Measurements from ENCODE around the gene AMELY.
"Not testable (repeated sequence)": the region's sequence is repeated elsewhere in the genome, so short reads cannot be mapped to it uniquely, and the experiment has no call there.

AMELY gene, protein sequence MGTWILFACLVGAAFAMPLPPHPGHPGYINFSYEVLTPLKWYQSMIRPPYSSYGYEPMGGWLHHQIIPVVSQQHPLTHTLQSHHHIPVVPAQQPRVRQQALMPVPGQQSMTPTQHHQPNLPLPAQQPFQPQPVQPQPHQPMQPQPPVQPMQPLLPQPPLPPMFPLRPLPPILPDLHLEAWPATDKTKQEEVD

DNA sequence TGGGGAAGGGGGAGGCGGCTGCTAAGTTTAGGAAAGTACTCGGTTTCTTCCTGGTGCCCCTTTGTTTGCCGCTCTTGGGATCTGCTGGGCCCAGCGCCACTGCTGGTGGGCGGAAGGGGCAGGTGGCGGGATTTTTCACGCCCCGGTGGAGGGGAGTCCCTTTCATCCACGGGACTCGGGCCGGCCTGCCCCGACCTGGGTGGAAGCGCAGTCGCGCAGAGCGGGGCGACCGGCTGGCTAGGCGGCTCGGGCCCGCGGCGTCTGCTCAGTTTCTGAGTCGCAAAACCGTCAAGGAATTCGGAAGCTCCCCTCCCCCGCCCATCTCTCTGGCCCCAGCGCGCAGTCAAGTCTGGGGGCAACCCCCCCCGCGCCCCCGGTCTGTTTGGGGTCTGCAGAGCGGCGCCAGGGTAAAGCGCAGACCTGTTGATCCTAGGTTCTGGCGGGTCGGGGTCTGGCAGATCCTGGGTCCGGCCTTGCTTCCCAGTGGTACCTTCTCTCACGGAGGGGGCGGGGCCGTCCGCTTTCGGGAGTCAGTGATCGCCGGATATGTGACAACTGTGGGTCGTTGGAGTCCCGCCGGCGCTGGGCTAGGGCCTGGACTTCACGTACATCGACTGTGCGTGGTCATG is at the start of gene AMELY:
AMELY (minus strand) TSS at position 500 of the 629 bp plus-strand sequence. CDS start 39,144 bp downstream, outside the sequence.
- no peak for DNase-seq

- no peak for DNase-seq
Measured at GRCh38 chrY:6949947-6950346, 38.4 kb upstream of the AMELY start.

- DNase-seq, result no peak
Measured at GRCh38 chrY:6948378-6948777, 36.8 kb upstream of the AMELY start.

DNA sequence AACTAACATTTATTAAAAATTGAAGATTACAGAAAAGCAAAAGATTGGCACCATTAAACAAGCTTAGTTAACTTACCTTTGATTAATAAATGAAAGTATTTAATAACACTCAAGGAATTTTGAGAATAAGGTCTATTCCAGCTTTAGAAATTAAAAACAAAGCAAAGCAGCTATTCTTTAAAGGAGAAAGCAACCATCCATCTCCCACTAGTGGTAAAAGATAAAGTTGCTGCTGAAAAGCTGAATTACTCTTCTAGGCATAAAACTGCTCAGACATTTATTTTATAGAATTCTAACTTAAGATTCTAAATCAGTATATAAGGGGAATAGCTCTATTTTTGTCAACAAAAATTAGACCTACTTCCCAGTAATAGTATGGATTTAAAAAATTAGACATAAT is 36.1 kb upstream of the AMELY start:
- no peak for DNase-seq

GRCh38 chrY:6935497-6935896 is 23.9 kb upstream of the AMELY start:
- DNase-seq, result no peak

DNA sequence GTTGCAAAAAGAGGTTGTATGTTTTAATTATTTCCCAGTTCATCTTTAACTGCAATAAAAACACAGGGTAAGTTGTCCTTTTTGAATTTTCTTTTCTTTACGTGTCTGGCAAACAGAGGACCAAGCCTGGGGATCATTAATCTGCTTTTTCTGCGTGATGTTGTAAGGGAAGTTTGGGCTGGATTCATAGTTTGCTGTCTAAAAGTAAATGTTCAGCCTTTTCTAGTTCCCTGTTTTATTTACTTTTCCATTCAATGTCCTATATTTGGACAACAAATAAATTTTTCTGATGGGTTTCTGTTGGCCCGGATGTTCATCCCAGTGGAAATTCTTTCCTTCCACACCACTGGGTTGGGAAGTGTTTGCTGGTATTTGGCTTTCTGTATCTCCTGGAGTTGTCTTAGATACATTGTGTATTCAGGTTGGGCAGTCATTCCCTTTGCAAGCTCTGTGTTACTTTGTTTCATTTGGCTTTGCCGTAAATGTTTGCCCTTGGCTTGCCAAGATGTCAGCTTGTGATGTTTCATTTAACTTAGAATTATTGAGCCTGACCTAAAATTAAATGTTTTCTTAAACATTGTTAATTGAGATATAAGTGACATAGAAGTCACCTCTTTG is 20.3 kb upstream of the AMELY start:
- no peak for DNase-seq

- DNase-seq, result no peak
Measured at GRCh38 chrY:6929237-6929636, 17.7 kb upstream of the AMELY start.

DNA sequence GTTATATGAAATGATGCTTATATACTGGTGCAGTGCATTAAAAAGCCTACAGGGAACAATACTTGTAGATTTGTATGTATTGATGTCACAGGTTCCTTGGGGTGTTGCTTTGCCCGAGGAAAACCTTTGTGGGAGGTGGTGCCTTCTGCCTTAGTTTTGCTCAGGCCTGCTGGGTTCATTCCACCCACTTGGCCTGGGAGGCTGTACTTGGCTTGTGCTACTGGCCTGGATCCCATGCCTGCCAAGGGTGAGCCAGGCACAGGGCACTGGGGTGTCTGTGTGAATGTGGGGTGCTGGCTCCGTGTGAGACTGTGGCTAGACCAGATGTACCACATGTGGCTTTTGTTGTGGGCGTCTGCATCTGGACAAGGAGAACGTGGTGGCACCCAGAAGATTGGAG is 16.7 kb upstream of the AMELY start:
- DNase-seq, result no peak

GRCh38 chrY:6921061-6921460 is 9.5 kb upstream of the AMELY start:
- no peak for DNase-seq

DNA sequence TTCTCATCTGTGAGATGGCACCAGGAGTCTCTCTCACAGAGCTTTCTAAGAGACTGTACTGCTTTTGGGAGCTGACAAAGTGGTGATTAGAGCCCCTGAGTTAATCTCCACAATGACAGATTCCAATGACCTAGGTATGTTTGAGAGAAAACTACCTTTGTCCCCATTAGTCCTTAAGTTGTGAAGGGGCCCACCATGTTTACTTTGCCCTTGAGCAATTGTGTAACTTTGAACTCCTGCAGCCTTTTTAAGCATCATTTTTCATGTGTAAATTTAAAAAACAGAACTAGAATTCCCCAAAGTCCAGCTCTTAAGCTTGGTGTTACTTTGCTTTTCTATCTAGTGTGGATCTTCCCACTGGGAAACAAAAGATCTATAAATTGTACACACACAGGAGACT is 1.8 kb upstream of the AMELY start:
- no peak for DNase-seq

- no peak for DNase-seq
Measured at GRCh38 chrY:6910372-6911252, 940 bp downstream of the AMELY start, which contains the start of gene TBL1Y. TSS of gene TBL1Y (plus strand) at chrY:6910697. CDS start at chrY:7025085, 114,388 bp downstream.

DNA sequence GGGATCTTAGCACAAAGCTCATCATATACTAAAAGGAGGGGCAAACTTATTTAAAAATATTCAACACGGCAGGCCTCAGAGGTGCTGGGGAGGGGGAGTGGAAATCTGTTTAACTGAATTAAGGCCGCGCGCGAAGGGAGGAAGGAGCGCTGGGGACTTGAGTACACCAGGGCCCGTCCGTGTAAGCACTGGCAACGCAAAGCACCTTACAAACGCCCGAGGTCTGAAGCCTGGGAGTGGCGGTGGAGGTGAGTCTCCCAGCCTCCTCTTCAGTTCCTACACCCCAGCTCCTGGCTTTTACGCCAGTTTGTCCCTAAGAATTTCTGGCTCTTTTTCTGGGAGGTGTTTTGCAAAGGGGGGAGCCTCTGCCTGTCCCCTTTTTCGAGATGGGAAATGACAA is 1.7 kb downstream of the AMELY start:
- DNase-seq, result no peak

DNA sequence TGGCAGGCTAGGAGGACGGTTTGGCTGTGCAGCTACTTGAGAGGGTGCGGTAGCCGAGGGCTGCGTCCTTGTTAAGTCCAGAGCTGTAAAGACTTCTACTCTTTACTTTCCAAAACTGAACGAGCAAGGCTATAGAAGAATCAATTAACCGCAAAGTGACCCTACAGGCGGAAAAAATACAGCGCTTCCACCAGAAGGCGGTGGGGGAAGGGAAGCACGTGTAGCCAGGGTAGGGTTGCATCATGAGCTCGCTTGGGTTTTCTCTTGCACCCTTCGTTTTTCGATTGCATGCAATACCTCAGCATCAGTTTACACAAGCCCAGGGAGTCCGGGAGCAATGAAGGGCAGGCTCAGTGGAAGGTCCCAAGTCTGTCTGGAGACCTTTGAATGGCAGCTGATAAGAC is 2.4 kb downstream of the AMELY start:
- no peak for DNase-seq

GRCh38 chrY:6908021-6908420 is 3.5 kb downstream of the AMELY start:
- DNase-seq, result not testable (repeated sequence)

- DNase-seq, result no peak
Measured at GRCh38 chrY:6907591-6907990, 4.0 kb downstream of the AMELY start.

DNA sequence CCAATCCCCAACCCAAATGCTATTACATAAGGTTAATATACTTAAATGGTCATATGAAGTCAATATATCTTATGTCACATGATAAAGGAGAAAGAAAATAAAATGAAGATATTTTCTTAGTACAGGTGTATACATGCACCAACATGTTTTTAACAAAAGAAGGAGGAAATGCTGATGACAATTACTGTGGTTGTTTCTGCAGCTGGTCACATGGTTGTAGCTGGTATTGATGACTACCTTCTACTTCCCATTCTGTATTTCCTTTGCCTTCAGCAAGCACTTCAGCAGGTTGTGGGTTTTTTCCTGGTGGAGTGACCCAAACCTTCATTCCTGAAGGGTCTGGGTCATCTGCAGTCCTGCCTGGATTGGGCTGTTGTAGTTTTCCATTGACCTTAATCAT is 9.4 kb downstream of the AMELY start:
- not testable (repeated sequence) for DNase-seq

DNA sequence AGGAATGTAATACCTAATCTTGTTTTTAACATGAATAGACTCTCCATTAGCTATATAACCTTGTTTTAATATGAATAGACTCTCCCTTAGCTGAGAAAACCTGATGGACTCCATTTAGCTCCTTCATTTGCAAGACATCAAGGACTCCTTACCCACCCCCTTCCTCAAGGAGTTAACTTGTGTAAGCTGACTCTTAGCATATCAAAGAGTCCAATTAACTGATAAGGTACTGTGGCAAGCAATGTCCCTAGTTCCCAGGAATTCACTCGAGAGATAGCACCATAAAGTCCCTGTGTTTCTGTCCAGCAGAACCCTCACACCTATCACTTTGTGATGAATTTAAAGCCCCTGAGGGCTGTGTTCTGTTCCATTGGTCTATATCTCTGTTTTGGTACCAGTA is 16.3 kb downstream of the AMELY start:
- DNase-seq, result no peak

GRCh38 chrY:6894496-6894895 is 17.1 kb downstream of the AMELY start:
- DNase-seq, result no peak

DNA sequence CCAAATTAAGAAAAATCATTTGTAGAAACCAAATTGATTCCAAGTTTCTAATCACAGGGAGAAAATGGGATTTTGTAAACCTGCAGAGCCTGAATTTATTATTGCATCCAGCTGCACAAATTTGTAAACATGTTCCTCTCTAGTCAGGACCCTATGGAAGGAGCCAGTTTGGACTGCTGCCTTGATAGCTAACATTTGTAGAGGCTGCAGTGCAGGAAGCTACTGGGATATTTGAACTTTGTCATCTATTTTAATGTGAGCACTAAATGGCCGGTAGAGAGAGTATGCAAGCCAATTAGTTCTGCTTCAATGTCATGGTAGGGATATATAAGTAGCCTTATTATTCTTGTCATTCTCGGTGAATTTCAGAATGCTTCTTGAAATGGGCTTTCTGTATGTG is 62.2 kb downstream of the AMELY start:
- no peak for DNase-seq

DNA sequence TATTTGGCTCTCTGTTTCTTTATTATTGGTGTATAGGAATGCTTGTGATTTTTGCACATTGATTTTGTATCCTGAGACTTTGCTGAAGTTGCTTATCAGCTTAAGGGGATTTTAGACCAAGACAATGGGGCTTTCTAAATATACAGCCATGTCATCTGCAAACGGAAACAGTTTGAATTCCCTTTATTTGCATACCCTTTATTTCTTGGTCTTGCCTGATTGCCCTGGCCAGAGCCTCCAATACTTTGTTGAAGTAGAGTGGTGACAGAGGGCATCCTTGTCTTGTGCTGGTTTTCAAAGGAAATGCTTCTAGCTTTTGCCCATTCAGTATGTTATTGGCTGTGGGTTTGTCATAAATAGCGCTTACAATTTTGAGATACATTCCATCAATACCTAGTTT is 68.9 kb downstream of the AMELY start:
- not testable (repeated sequence) for DNase-seq

All from activated CD4-positive, alpha-beta T cell treated with anti-CD3 and anti-CD28 coated beads, Interleukin-2, amount 50 U/mL, for 1 hour (primary cell).